MM.1S (cell line): Measurements from ENCODE around the gene ATPAF1.

ENCODE experiments used
- CTCF ChIP-seq: fragments of 300-600 bp; sonication (generic); IDR thresholded peaks from 2 replicates; pipeline ENCODE4 v1.5.1; 2016; ENCODE audit warnings: antibody characterized with exemption, low read length, mixed read lengths
- EZH2 ChIP-seq: fragments of 300-600 bp; sonication (generic); optimal IDR thresholded peaks from 2 replicates; pipeline ENCODE3; 2017; ENCODE audit warnings: low read depth, mild to moderate bottlenecking, antibody characterized with exemption, low read length, mixed read lengths
- EZH2phosphoT487 ChIP-seq: fragments of 300-600 bp; sonication (generic); IDR thresholded peaks from 2 replicates; pipeline ENCODE4 v1.6.1; 2018; ENCODE audit warnings: antibody characterized with exemption, low read length

GRCh38 chr1:46687093-46687659 is 19.0 kb upstream of the ATPAF1 start:
- TF ChIP-seq CTCF = no peak
- no peak for TF ChIP-seq EZH2
- TF ChIP-seq EZH2phosphoT487 = no peak
